ENCODE measurements around the gene FSTL4. TPM values are rescaled to one million over a fixed set of nuclear protein-coding genes. Genes with fewer than 3 reads are reported as not detected.

FSTL4 gene
- total and polyA plus RNA-seq, 2 donors from 2014 or later, result 0.09 to 4.0 TPM

DNA sequence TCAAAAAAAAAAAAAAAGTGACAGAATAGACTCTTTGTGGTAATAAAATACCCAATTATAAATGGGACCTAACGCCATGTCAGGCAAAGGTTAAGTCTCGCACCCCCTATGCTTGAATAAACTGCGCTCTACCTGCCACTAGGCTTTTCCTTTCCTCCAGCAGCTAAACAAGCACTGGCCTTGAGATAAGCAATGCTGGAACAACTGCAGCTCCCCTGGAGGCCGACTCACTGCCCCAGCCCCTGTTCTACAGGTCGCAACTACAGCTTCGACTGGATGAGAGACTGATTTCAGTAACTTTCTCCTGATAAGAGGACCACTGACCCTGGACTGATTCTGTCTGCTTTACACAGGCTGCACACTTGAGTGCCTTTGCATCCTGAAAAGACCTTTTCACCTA is 350.3 kb downstream of the FSTL4 start:
- H3K9me3 ChIP-seq (ENCODE audit: control insufficient read depth in 2 of 3, insufficient read depth in 1 of 3, low read length in 3 of 3), result no peaks in the 10 kb centered on the region
- H3K27ac ChIP-seq (ENCODE audit: low read depth in 2 of 2, low read length in 2 of 2), result no peak overlapping the region
- no peak for TF ChIP-seq CTCF (IDR thresholded peaks at IDR 0.05; ENCODE audit: borderline replicate concordance, extremely low read depth, insufficient read depth)
- no peaks in the 10 kb centered on the region for H3K27me3 ChIP-seq (ENCODE audit: control insufficient read depth, insufficient read depth, low read length)
- H3K36me3 ChIP-seq (ENCODE audit: control insufficient read depth in 2 of 3, insufficient read depth in 3 of 3, low read length in 3 of 3), result no peaks in the 10 kb centered on the region
- intact Hi-C loops (cut with DNase I), result no loop called here
- FAIRE-seq (no peak), DNase-seq (no peak)
- no peak overlapping the region for H3K9ac ChIP-seq (ENCODE audit: low read length in 3 of 3)
- no peak overlapping the region for H3K4me3 ChIP-seq (ENCODE audit: low read length in 3 of 3)
- peaks cover 0 to 8% (median 8%) of the 10 kb centered on the region in 3 donors for H3K4me1 ChIP-seq (ENCODE audit: control insufficient read depth in 2 of 3, insufficient read depth in 2 of 3, low read depth in 1 of 3, low read length in 3 of 3)

- Histone ChIP-seq H3K4me1 (ENCODE audit: control insufficient read depth in 2 of 3, insufficient read depth in 2 of 3, low read depth in 1 of 3, low read length in 3 of 3) (no peaks in the 10 kb centered on the region), H3K4me3 (ENCODE audit: low read length in 3 of 3) (no peak overlapping the region), H3K9me3 (ENCODE audit: control insufficient read depth in 2 of 3, insufficient read depth in 1 of 3, low read length in 3 of 3) (no peaks in the 10 kb centered on the region), H3K36me3 (ENCODE audit: control insufficient read depth in 2 of 3, insufficient read depth in 3 of 3, low read length in 3 of 3) (no peaks in the 10 kb centered on the region), H3K27ac (ENCODE audit: low read depth in 2 of 2, low read length in 2 of 2) (no peak overlapping the region), H3K9ac (ENCODE audit: low read length in 3 of 3) (no peak overlapping the region), H3K27me3 (ENCODE audit: control insufficient read depth, insufficient read depth, low read length) (no peaks in the 10 kb centered on the region)
- no peak for TF ChIP-seq CTCF (IDR thresholded peaks at IDR 0.05; ENCODE audit: borderline replicate concordance, extremely low read depth, insufficient read depth)
- intact Hi-C loops (cut with DNase I), result no loop called here
- FAIRE-seq, result no peak
- no peak for DNase-seq
Observed at GRCh38 chr5:133260715-133261114, 351.6 kb downstream of the FSTL4 start.

- H3K9me3 ChIP-seq (ENCODE audit: control insufficient read depth in 2 of 3, insufficient read depth in 1 of 3, low read length in 3 of 3), result no peaks in the 10 kb centered on the region
- no peaks in the 10 kb centered on the region for H3K27me3 ChIP-seq (ENCODE audit: control insufficient read depth, insufficient read depth, low read length)
- H3K36me3 ChIP-seq (ENCODE audit: control insufficient read depth in 2 of 3, insufficient read depth in 3 of 3, low read length in 3 of 3), result no peaks in the 10 kb centered on the region
- TF ChIP-seq CTCF (IDR thresholded peaks at IDR 0.05; ENCODE audit: borderline replicate concordance, extremely low read depth, insufficient read depth), result no peak
- no peak overlapping the region for H3K27ac ChIP-seq (ENCODE audit: low read depth in 2 of 2, low read length in 2 of 2)
- H3K4me1 ChIP-seq (ENCODE audit: control insufficient read depth in 2 of 3, insufficient read depth in 2 of 3, low read depth in 1 of 3, low read length in 3 of 3), result no peaks in the 10 kb centered on the region
- no peak overlapping the region for H3K4me3 ChIP-seq (ENCODE audit: low read length in 3 of 3)
- H3K9ac ChIP-seq (ENCODE audit: low read length in 3 of 3), result no peak overlapping the region
- DNase-seq (no peak), FAIRE-seq (no peak)
- intact Hi-C loops (cut with DNase I), result no loop called here
Observed at GRCh38 chr5:133259199-133259997, 352.9 kb downstream of the FSTL4 start.
